Measurements from ENCODE around the gene INTS11.

INTS11 gene

DNA sequence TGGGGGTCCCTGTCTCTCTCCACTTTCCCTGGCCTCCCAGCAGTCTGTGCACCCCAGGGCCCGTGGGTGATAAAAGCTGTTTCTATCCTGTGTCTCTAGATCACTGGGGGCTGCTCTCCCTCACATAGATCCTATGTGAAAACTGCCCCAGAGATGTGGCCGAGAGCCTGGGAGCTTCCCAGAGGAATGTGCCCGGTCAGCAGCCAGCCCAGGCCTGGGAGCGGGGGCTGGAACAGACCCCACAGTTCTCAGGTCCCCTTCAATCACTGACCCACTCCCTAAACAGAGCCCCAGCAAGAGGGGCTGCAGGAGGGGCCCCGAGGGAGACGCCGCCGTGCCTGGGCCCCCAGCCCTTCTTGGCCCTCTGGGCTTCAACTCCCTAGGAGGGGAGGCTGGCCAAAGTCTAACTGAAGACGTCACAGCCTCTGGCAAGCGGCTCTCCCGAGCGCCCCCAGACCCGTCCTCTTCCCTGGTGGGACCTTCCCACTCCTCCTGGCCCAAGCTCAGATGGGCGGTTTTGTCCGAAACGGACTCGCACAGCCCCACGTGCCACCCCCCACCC, 33.5 kb upstream of the INTS11 start:
- no peak for DNase-seq

GRCh38 chr1:1356796-1357401, 32.4 kb upstream of the INTS11 start:
- DNase-seq, result no peak

DNA sequence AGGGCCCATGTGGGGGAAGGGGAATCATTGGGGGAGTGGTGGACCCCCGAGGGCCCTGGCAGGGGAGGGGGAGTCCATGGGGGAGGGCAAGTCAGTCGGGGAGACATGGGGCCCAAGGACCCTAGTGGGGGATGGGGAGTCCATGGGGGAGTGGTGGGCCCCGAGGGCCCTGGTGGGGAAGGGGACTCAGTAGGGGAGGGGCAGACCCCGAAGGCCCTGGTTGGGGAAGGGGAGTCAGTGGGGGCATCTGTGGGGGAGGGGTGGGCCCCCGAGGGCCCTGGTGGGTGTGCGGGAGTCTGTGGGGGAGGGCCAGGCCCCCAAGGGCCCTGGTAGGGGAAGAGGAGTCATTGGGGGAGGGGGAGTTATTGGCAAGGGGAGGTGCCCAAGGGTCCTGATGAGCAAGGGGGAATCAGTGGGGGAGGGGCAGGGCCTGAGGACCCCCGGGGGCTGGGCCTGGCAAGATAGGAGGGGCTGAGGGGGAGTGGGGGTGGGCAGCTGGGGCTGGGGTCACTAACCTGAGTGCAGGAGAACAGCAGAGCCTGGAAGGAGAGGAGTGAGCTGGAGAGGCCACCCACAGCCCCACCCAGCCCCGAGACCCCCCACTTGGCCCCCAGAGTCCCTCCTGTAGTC, 31.8 kb upstream of the INTS11 start:
- no peak for DNase-seq

DNA sequence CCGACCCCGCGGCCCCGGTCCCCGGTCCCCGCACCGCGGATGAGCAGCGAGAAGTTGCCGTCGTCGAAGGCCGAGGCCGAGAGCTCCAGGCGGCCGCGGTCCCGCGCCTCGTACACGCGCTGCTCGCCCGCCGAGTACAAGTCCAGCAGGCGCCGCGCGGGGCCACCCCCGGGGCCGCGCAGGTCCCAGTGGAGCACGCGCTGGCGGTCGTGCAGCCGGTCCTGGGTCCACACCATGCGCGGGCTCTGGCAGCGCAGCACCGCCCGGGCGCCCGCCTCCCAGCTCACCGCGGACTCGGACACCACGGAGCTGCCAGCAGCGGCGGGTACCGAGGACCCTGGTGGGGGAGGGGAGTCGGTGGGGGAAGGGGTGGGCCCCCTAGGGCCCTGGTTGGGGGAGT, 31.0 kb upstream of the INTS11 start:
- DNase-seq, result no peak

DNA sequence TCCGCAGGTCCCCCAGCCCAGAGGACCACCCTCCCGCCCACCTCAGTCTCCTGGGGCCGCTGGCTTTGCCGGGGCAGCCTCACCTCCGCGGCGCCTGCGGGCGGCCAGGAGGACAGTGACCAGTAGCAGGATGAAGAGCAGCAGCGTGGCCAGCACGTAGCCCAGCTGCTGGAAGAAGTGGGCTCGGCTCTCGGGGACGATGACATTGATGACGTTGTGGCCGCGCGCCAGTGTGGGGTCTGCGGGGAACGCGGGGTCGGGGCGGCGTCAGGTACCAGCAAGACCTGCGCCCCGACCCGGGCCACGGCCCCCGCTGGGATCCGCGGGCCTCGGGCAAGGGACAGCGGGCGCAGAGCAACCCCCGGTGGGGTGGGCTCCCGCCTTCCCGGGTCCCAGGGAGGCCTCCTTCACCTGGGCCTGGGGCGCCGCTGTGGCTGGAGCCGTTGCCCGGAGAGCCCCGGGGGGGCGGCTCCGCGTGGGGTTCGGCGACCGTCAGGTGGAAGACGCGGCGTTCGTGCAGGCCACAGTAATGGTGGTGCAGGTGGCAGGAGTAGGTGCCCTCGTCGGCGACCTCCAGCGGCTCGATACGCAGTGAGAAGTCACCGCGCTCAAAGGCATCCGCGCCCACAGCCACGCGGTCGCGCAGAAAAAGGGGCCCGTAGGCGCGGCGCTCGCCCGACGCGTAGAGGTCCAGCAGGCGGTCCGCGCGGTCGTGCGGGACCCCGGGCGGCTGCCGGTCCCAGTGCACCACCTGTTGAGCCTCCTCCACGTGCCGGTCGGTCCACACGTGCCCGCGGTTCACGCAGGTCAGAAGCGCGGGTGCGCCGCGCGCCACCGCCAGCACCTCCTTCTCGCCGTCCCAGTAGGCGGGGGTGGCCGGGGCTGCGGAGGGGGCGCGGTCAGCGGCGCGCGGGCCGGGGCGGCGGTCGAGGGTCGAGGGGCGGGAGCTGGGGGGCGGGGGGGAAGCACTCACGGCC, 30.1 kb upstream of the INTS11 start:
- DNase-seq, result peak in 2 of 6 experiments; percentile 21 to 43

- DNase-seq, result peak in 1 of 6 experiments; percentile 35
Measured at GRCh38 chr1:1353389-1354151, 29.1 kb upstream of the INTS11 start.

GRCh38 chr1:1352786-1353388, 28.4 kb upstream of the INTS11 start:
- no peak for DNase-seq

GRCh38 chr1:1351511-1352427, 27.3 kb upstream of the INTS11 start:
- DNase-seq, result no peak

GRCh38 chr1:1349256-1350012, 25.0 kb upstream of the INTS11 start, which contains the start of gene DVL1:
Gene DVL1, minus strand, starts transcription at chr1:1349418. Its CDS starts 353 bp downstream, at chr1:1349065.
- DNase-seq, result peak; percentile 51 to 80 (median 71)

DNA sequence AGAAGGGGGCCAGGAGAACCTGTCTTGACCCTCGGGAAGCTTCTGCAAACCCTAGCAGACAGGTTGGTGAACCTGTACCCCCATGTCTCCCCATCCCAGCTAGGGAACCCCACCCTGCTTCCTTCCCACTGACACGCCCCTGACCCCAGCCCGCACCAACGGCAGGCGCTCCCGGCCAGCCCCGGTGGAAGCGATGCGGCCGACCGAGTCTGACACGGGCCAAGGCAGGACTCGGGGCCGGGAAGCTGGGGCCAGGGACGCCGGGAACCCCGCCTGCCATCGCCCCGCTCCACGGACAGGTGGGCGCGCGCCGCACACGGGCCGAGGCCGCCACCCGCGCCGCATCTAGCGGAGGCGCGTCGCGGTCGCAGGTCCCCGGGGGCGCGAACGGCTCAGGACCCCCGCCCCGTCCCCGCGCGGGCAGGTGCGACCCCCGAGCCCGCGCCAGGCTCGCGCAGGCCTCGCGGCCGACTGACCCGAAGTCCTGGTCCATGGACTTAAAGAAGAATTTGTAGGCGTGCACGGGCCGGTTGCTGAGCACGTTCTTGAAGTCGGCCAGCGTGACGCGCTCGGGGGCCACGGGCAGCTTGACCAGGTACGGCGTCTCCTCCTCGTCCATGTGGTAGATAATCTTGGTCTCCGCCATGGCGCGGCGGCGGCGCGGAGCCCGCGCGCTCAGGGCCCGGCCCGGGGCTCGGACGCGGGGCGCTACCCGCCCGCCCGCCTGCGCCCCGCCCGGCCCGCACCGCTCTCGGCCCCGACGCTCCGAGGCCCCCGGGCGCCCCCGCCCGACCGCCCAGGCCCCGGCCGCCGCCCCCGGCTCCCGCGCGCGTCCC, 24.2 kb upstream of the INTS11 start:
- no peak for DNase-seq

DNA sequence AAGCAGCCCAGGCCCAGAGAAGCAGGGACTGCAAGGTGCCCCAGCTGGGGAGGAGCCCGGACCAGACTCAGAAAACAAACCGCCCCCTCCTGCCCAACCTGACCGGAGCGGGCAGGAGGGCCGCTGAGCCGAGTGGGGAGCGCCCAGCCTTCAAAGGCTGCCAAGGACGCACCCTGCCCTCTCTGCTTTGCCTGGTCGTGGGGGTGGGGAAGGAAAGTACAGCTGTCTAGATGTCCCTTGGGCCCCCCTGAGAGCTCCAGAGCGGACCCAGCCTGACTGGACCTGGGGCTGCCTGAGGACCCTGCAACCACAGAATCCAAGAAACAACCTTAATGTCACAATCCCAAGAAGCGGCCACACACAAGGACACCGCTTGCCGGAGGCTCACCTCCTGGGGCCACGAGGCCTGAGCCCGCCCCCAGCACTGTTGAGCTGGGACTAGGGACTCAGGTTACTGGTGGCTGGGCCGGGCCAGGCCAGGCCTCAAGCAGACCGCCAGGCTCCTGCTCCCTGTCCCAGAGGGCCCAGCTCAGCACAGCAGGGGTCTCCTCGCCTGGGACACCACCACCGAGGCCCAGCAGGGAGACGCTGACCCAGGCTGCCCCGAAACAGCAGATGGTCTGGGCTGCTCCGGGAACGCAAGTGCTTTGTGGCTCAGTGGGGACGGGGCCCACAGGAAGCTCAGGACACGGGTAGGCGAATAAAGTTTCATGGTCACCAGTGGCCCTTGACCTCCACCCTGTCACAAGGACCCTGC, 23.4 kb upstream of the INTS11 start:
- DNase-seq, result no peak

GRCh38 chr1:1347026-1347595, 22.7 kb upstream of the INTS11 start:
- no peak for DNase-seq

GRCh38 chr1:1346501-1346890, 22.0 kb upstream of the INTS11 start:
- DNase-seq, result no peak

DNA sequence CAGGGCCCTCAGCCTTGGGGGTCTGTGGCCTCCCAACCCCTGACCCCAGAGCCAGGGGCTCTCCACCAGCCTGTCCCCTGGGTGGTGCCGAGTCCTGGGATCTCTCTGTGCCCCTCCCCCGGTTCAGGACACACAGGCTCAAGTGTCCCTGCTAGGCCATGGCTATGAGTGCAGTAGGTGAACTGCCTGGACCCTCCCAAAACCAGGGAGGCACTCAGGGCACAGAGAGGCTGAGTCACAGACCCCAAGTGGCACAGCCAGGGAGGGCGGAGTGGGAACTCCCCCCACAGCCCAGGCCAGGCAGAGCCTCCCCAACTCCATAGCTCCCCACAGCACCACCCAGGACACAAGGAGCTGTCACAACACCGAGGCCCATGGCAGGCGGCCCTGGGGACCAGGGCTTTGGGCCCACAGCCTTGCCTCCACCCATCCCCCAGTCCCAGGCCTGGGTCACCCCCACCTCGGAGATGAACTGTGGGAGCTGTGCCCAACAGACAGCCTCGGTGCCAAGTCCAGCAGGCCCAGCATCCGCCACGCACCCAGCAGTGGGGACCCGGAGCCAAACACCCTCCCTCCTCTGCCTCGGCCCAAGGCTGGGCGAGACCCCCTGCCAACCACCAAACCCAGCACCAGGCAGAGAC, 21.5 kb upstream of the INTS11 start:
- no peak for DNase-seq

- no peak for DNase-seq
Measured at GRCh38 chr1:1345384-1345783, 20.9 kb upstream of the INTS11 start.

GRCh38 chr1:1344655-1345361, 20.3 kb upstream of the INTS11 start:
- no peak for DNase-seq
